ENCODE measurements around the gene F12.
"Not testable (repeated sequence)": the region's sequence is repeated elsewhere in the genome, so short reads cannot be mapped to it uniquely, and the experiment has no call there.

The F12 gene

GRCh38 chr5:177385720-177386119, 23.6 kb downstream of the F12 start:
- no peak for DNase-seq

- no peak for DNase-seq
Observed at GRCh38 chr5:177384134-177384533, 25.2 kb downstream of the F12 start, which contains the start of gene SLC34A1. TSS of gene SLC34A1 (plus strand) at chr5:177384434. CDS start at chr5:177385742, 1,308 bp downstream.

DNA sequence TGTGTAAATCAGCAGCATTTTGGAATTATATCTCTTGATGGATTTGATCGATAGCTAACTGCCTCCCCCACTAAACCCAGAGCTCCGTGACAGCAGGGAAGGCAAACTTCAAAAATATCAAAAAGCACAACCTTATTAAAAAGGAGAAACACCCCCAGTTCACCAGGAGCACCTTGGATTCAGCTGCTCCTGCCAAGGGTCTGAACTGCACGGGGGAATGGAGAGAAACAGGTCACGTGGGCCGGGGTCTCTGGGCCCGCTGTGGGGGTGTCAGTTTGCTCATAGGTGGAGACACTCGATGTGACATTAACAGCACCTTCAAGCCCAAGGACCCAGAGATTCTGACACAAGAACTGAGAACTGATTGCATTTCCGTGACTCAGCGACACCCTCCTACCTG, 26.2 kb downstream of the F12 start:
- no peak for DNase-seq

GRCh38 chr5:177382423-177383029, 26.8 kb downstream of the F12 start:
- DNase-seq, result no peak

DNA sequence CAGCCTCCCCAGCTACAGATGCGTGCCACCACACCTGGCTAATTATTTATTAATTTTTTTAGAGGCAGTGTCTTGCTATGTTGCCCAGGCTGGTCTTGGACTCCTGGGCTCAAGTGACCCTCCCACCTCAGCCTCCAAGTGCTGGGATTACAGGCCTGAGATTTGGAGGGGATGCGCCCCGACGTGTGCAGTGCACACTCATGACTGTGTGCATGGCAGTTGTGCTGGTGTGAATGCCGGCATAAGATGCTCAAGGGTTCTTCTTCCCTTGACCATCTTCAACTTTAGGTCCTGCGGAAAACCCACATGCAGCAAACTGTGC, 28.6 kb downstream of the F12 start:
- no peak for DNase-seq

GRCh38 chr5:177378884-177379883, 30.2 kb downstream of the F12 start:
- no peak for DNase-seq

GRCh38 chr5:177377851-177378776, 31.2 kb downstream of the F12 start:
- no peak for DNase-seq

DNA sequence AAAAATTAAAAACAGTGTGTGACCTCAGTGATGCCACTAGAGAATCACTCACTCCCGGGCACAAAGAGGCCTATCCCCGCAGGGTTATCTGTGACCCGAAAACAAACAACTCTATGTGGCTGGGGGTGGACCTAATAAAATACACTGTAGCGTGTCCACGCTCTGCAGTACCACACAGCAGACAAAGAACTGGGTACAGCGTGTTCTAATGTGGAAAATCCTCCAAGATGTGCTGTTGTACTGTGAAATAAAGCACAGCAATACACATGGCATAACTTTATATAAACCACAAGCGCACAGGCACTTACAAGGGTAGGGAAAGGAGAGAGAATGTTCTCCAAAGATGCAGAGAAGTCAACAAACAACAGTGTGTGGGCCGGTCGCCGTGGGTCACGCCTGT, 33.3 kb downstream of the F12 start:
- DNase-seq, result no peak

DNA sequence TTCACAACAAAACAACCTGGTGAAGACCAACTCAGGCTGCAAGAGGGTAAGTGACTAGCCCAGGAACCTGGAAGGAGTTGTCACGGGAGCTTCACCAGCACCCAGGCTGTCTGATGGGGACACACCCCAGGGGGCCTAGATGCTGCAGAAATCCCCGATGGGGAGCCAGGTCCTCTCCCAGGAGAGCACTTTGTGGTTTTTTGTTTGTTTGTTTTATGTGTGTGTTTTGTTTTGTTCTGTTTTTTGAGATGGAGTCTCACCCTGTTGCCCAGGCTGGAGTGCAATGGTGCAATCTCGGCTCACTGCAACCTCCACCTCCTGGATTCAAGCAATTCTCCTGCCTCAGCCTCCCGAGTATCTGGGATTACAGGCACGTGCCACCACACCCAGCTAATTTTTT, 33.8 kb downstream of the F12 start:
- DNase-seq, result not testable (repeated sequence)

DNA sequence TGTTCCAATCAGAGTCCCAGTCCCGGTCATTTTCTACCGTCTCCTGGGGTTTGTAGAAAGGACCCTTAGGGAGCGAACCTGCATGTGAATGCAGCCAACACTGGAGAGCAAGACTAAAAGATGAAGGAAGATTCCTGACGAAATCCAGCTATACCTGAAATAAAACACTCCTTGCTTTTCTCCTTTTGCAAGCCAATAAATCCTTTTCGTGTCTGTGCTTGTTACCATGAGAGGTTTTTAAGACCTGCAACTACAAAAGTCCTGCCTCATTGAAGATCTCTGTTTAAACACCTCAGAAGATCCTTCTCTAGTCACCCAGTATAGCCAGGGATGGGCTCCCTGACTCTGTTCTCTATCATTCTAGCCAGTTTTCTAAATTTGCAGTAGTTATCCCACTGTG, 35.2 kb downstream of the F12 start:
- no peak for DNase-seq

DNA sequence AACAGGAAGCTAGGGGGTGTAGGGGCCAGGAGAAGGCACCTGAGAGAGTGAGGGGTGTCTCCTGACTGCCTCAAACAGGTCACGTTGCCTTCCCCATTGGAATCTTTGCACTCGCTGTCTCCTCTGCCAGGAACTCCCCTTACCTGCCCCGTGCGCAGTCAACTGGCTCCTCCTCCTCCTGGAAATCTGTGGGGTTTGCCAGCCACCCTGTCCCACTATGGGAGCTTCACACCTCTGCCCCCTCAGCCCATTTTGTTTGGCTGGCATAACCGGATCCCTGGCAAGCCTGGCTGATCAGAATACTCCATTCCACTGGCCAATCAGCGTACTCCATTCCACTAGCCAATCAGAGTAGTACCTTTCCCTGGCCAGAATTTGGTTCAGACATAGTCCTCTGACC, 35.6 kb downstream of the F12 start:
- DNase-seq, result no peak

DNA sequence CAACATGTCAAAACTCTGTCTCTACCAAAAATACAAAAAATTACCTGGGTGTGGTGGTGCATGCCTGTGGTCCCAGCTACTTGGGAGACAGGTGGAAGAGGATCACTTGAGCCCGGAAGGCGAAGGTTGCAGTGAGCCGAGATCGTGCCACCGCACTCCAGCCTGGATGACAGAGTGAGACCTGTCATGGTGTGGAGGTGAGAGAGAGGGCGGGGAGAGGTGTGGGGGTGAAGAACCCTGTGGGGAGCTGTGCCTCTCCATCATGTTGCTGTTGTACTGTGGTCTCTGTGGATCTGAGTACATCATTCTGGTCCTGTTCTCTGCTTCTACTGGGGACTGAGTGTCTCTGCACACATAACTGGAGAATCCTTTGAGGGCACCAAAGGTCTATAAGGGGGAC, 36.5 kb downstream of the F12 start:
- no peak for DNase-seq

DNA sequence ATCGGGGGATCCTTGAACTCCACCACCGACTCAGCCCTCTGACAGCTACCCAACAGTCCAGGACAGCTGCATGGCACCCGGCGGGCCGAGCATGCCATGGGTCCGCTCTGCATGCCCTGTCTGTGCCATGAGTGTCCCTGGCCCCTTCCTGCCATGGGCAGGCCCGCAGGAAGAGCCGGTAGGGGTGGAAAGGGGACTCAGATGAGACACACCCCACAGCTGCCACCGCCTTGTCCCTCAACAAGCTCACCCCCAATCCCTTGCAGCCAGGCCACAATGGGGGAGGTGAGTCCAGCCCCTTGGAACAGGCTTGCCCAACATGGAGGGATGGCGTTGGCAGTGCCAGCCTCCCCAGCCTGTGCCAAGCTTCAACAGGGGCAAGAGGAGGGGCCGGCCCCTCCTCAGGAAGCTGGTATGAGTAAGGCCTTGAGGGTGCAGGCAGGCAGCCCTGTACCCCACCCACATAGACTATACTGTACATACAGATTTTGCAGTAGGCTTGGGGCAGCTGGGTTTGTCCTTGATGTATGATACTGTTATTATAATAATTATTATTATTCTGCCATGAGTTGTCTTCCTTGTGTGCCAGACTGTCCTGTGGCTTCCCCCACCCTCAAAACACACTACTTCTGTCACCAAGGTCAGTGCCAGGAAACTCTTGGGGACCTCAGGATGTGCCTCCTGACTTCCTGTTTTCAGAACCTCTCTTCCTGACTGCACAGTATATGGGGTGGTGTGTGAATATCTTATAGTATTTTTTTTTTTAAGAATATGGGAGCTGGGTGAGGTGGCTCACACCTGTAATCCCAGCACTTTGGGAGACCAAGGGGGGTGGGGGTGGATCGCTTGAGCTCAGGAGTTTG, 37.1 kb downstream of the F12 start:
- no peak for DNase-seq

- no peak for DNase-seq
Observed at GRCh38 chr5:177371120-177372033, 38.0 kb downstream of the F12 start.

- no peak for DNase-seq
Observed at GRCh38 chr5:177370488-177371119, 38.8 kb downstream of the F12 start.

- no peak for DNase-seq
Observed at GRCh38 chr5:177369645-177370440, 39.5 kb downstream of the F12 start.

- DNase-seq, result no peak
Observed at GRCh38 chr5:177368869-177369644, 40.3 kb downstream of the F12 start.

DNA sequence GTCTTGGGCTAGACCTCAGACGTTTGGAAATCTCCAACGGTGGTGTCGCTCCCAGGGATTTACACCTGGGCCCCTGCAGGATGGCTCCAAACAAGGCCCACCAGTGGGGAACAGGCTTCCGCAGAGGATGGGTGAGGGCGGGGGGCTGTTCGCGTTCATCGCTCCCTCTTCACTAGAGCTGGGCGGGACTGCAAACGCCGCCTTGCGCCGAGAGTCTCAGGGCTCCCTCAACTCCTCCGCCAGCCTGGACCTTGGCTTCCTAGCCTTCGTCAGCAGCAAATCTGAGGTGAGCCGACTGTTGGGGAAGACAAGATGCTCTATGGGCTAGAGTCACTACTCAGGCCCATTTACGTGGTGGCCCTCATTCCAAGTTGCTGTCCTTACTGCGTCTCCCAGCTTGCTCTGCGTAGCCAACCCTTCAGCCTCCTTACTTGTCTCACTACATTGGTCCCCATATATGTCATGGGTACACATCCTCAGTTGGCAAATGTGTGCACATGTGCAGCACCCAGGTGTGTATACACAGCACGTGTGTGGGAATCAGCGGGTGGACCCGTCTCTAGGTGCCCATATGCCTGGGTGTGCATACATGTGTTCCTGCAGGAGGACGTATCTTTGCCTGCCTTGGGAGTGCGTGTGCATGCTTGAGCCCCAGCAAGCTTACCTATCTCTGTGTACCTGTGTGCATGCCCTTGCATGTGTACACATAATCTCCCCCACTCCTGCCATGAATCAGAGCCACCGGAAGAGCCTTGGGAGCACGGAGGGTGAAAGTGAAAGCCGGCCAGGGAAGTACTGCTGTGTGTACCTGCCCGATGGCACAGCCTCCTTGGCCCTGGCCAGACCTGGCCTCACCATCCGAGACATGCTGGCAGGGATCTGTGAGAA, 41.1 kb downstream of the F12 start:
- DNase-seq, result no peak
